WTC11 (cell line): ENCODE data around the gene PAPOLA. TPM values are rescaled to one million over a fixed set of nuclear protein-coding genes. Genes with fewer than 3 reads are reported as not detected.

ENCODE experiments used
- ATAC-seq: fragments of 200-7000 bp; cut with Tn5 transposase; 2 replicates; pipeline ENCODE4 v1.10.0; 2021; ENCODE audit warnings: mild to moderate bottlenecking, moderate library complexity
- CTCF ChIA-PET: fragments of 300-600 bp; sonication (Branson Sonifier 250); formaldehyde crosslinking; loops from one replicate; lab custom pipeline; 2021; ENCODE audit warnings: antibody characterized with exemption; lab: Charles Lee
- POLR2A ChIA-PET: fragments of 350-600 bp; sonication (Branson Sonifier 250); formaldehyde crosslinking; loops from one replicate; lab custom pipeline; 2021; ENCODE audit warnings: antibody characterized with exemption; lab: Charles Lee
- DNase-seq: peaks from one replicate; pipeline ENCODE4 v3.0.0; 2021; ENCODE audit warnings: low spot score
- H3K27ac Mint-ChIP-seq: 2 replicates; pipeline ENCODE4 v1.8.0; 2021; ENCODE audit warnings: mixed read lengths
- H3K27me3 Mint-ChIP-seq: 2 replicates; pipeline ENCODE4 v1.8.0; 2021; ENCODE audit warnings: low read depth, mild to moderate bottlenecking, moderate library complexity, mixed read lengths
- H3K36me3 Mint-ChIP-seq: 2 replicates; pipeline ENCODE4 v1.8.0; 2021; ENCODE audit warnings: mixed read lengths
- H3K4me1 Mint-ChIP-seq: 2 replicates; pipeline ENCODE4 v1.8.0; 2022; ENCODE audit warnings: mixed read lengths
- H3K4me3 Mint-ChIP-seq: 2 replicates; pipeline ENCODE4 v1.8.0; 2021; ENCODE audit warnings: mild to moderate bottlenecking, moderate library complexity, mixed read lengths
- H3K9me3 Mint-ChIP-seq: 2 replicates; pipeline ENCODE4 v1.8.0; 2021; ENCODE audit warnings: mixed read lengths
- CREB1 ChIP-seq: sonication (generic); formaldehyde crosslinking; IDR thresholded peaks from 2 replicates; pipeline ENCODE4 v1.8.0; 2023; ENCODE audit warnings: mild to moderate bottlenecking, missing genetic modification reagents
- CREM ChIP-seq: sonication (generic); formaldehyde crosslinking; IDR thresholded peaks from 2 replicates; pipeline ENCODE4 v1.8.1; 2022; ENCODE audit warnings: mild to moderate bottlenecking, missing genetic modification reagents, moderate library complexity
- FOXP1 ChIP-seq: sonication (generic); formaldehyde crosslinking; IDR thresholded peaks from 2 replicates; pipeline ENCODE4 v1.8.0; 2022; ENCODE audit warnings: missing genetic modification reagents, mild to moderate bottlenecking, moderate library complexity, borderline replicate concordance
- HMGA2 ChIP-seq: fragments of 250-450 bp; sonication (Bioruptor Pico); IDR thresholded peaks from 2 replicates; pipeline ENCODE4 v1.4.0; 2021; ENCODE audit warnings: mild to moderate bottlenecking, moderate library complexity
- IRF2 ChIP-seq: sonication (generic); formaldehyde crosslinking; IDR thresholded peaks from 2 replicates; pipeline ENCODE4 v1.8.0; 2022; ENCODE audit warnings: low read depth, missing genetic modification reagents, borderline replicate concordance
- MYBL2 ChIP-seq: sonication (generic); formaldehyde crosslinking; IDR thresholded peaks from 2 replicates; pipeline ENCODE4 v1.8.1; 2023; ENCODE audit warnings: mild to moderate bottlenecking, moderate library complexity, missing genetic modification reagents
- NR2C2 ChIP-seq: sonication (generic); formaldehyde crosslinking; IDR thresholded peaks from 2 replicates; pipeline ENCODE4 v1.8.0; 2022; ENCODE audit warnings: mild to moderate bottlenecking, missing genetic modification reagents
- PRRX2 ChIP-seq: fragments of 250-450 bp; sonication (Bioruptor Pico); IDR thresholded peaks from 2 replicates; pipeline ENCODE4 v1.8.0; 2021; ENCODE audit warnings: mild to moderate bottlenecking
- SP1 ChIP-seq: sonication (generic); formaldehyde crosslinking; conservative IDR thresholded peaks from 2 replicates; pipeline ENCODE4 v1.8.1; 2022; ENCODE audit warnings: missing genetic modification reagents
- ZNF671 ChIP-seq: fragments of 250-450 bp; sonication (Bioruptor Pico); IDR thresholded peaks from 2 replicates; pipeline ENCODE4 v1.8.0; 2021; ENCODE audit warnings: mild to moderate bottlenecking
- total RNA-seq: library from RNA; stranded (reverse); gene quantifications from 3 replicates; pipeline ENCODE4 v1.2.3, GENCODE V29; 2021
- TF ChIP-seq, protein P1 (sequence below): sonication (generic); formaldehyde crosslinking; IDR thresholded peaks from 2 replicates; pipeline ENCODE4 v1.8.1; 2023; ENCODE audit warnings: mild to moderate bottlenecking, missing genetic modification reagents, moderate library complexity
- TF ChIP-seq, protein P2 (sequence below): sonication (generic); formaldehyde crosslinking; IDR thresholded peaks from 2 replicates; pipeline ENCODE4 v1.8.0; 2023; ENCODE audit warnings: mild to moderate bottlenecking, missing genetic modification reagents
- TF ChIP-seq, protein P3 (sequence below): sonication (generic); formaldehyde crosslinking; IDR thresholded peaks from 2 replicates; pipeline ENCODE4 v1.8.1; 2023; ENCODE audit warnings: mild to moderate bottlenecking, missing genetic modification reagents
- TF ChIP-seq, protein P4 (sequence below): sonication (generic); formaldehyde crosslinking; IDR thresholded peaks from 2 replicates; pipeline ENCODE4 v1.8.1; 2022; ENCODE audit warnings: low read depth, missing genetic modification reagents, borderline replicate concordance
- TF ChIP-seq, protein P5 (sequence below): sonication (generic); formaldehyde crosslinking; IDR thresholded peaks from 2 replicates; pipeline ENCODE4 v1.8.1; 2022; ENCODE audit warnings: mild to moderate bottlenecking, missing genetic modification reagents, moderate library complexity, borderline replicate concordance
- TF ChIP-seq, protein P6 (sequence below): sonication (generic); formaldehyde crosslinking; IDR thresholded peaks from 2 replicates; pipeline ENCODE4 v1.8.0; 2022; ENCODE audit warnings: mild to moderate bottlenecking, missing genetic modification reagents
- TF ChIP-seq, protein P7 (sequence below): fragments of 250-450 bp; sonication (Bioruptor Pico); IDR thresholded peaks from 2 replicates; pipeline ENCODE4 v1.9.0; 2021; ENCODE audit warnings: mild to moderate bottlenecking

PAPOLA gene
- total RNA-seq, 1 experiment from 2014 or later, result 210 TPM

DNA sequence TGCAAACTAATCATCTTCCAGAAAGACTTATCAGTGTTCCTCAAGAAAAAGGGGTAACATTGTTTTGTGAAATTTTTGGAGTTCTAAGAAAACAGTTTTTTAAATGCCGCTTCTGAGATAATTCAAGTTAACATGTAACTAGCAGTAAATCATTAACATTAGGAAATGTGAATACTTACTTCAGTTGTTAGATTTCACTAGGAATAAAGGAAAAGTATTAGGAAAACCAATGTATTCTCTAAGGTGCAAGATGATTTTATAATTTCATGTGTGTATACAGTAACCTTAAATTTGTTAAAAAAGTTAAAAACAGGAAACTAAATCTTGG, 36.8 kb downstream of the PAPOLA start:
- Mint-ChIP-seq H3K27me3 (no peaks in the 10 kb centered on the region), H3K4me1 (no peaks in the 10 kb centered on the region), H3K4me3 (no peak overlapping the region), H3K27ac (no peak overlapping the region), H3K9me3 (no peaks in the 10 kb centered on the region), H3K36me3 (peaks cover 8% of the 10 kb centered on the region)
- no peak for ATAC-seq
- ChIA-PET POLR2A (no interaction called here), CTCF (no interaction called here)
- DNase-seq, result no peak
- TF ChIP-seq, protein P1, sequence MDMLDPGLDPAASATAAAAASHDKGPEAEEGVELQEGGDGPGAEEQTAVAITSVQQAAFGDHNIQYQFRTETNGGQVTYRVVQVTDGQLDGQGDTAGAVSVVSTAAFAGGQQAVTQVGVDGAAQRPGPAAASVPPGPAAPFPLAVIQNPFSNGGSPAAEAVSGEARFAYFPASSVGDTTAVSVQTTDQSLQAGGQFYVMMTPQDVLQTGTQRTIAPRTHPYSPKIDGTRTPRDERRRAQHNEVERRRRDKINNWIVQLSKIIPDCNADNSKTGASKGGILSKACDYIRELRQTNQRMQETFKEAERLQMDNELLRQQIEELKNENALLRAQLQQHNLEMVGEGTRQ (CRISPR knock-in tag), result no peak
- TF ChIP-seq, protein P2, sequence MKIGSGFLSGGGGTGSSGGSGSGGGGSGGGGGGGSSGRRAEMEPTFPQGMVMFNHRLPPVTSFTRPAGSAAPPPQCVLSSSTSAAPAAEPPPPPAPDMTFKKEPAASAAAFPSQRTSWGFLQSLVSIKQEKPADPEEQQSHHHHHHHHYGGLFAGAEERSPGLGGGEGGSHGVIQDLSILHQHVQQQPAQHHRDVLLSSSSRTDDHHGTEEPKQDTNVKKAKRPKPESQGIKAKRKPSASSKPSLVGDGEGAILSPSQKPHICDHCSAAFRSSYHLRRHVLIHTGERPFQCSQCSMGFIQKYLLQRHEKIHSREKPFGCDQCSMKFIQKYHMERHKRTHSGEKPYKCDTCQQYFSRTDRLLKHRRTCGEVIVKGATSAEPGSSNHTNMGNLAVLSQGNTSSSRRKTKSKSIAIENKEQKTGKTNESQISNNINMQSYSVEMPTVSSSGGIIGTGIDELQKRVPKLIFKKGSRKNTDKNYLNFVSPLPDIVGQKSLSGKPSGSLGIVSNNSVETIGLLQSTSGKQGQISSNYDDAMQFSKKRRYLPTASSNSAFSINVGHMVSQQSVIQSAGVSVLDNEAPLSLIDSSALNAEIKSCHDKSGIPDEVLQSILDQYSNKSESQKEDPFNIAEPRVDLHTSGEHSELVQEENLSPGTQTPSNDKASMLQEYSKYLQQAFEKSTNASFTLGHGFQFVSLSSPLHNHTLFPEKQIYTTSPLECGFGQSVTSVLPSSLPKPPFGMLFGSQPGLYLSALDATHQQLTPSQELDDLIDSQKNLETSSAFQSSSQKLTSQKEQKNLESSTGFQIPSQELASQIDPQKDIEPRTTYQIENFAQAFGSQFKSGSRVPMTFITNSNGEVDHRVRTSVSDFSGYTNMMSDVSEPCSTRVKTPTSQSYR (CRISPR knock-in tag), result no peak
- no peak for TF ChIP-seq CREB1

DNA sequence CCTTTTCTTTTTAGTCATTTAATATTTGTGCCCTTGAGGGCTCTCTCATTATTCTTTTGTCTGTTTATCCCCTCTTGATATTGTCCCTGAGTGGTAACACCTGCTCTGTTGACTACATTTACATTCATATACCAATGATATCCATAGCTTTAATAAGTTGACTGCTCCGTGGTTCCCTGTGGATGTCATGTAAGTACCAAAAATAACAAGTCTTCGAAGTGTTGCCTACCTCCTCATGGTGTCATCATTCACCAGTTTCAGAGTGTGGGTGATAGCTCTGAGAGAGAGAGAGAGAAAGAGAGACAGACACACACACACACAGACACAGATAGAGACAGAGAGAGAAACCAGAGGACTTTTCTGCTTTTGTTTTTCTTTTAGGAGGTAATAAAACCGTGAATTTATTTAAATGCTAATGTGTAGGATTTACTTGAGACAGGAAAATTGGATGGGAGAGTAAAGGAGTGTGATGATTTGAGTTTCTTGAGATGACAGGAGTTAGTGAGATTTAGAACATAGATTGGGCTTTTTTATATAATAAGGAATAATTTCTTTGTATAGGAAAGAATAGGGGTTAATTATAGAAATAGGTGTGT, 52.2 kb downstream of the PAPOLA start:
- Mint-ChIP-seq H3K4me1 (no peaks in the 10 kb centered on the region), H3K36me3 (peaks cover 55% of the 10 kb centered on the region), H3K27me3 (no peaks in the 10 kb centered on the region), H3K27ac (no peak overlapping the region), H3K9me3 (no peaks in the 10 kb centered on the region), H3K4me3 (no peak overlapping the region)
- no peak for DNase-seq
- ChIA-PET CTCF (no interaction called here), POLR2A (no interaction called here)
- TF ChIP-seq FOXP1 (CRISPR knock-in tag), result no peak
- no peak for TF ChIP-seq SP1 (CRISPR knock-in tag)
- TF ChIP-seq HMGA2 (CRISPR knock-in tag), result no peak
- TF ChIP-seq, protein P3, sequence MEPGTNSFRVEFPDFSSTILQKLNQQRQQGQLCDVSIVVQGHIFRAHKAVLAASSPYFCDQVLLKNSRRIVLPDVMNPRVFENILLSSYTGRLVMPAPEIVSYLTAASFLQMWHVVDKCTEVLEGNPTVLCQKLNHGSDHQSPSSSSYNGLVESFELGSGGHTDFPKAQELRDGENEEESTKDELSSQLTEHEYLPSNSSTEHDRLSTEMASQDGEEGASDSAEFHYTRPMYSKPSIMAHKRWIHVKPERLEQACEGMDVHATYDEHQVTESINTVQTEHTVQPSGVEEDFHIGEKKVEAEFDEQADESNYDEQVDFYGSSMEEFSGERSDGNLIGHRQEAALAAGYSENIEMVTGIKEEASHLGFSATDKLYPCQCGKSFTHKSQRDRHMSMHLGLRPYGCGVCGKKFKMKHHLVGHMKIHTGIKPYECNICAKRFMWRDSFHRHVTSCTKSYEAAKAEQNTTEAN, result no peak
- no peak for ATAC-seq

DNA sequence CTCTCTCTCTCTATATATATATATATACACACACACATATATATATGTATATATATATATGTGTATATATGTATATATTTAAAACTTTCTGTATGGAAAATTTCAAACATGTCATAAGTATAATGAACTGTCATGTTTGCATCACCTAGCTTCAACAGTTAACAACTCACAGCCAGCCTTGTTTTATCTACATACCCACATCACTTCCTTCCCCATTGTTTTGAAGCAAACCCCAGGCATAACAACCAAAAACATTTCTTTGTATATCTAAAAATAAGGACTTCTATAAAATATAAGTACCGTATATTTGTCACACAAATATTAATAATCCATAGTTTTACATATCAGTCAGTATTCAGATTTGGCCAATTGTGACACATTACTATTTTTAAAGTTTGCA, 57.4 kb downstream of the PAPOLA start:
- no peaks in the 10 kb centered on the region for H3K4me1 Mint-ChIP-seq
- DNase-seq, result no peak
- ChIA-PET POLR2A (interaction anchor here (0.6 kb wide), 1 partner anchor 53 kb away, joined by 10 read pairs; no protein-coding TSS in a partner anchor), CTCF (no interaction called here)
- no peak overlapping the region for H3K27ac Mint-ChIP-seq
- ATAC-seq, result no peak
- H3K4me3 Mint-ChIP-seq, result no peak overlapping the region
- H3K27me3 Mint-ChIP-seq, result no peaks in the 10 kb centered on the region
- H3K9me3 Mint-ChIP-seq, result no peaks in the 10 kb centered on the region
- peaks cover 55% of the 10 kb centered on the region for H3K36me3 Mint-ChIP-seq
- TF ChIP-seq NR2C2 (CRISPR knock-in tag) (no peak), CREM (no peak), IRF2 (CRISPR knock-in tag) (no peak), ZNF671 (CRISPR knock-in tag) (no peak), PRRX2 (CRISPR knock-in tag) (no peak), MYBL2 (CRISPR knock-in tag) (no peak)
- TF ChIP-seq, protein P4, sequence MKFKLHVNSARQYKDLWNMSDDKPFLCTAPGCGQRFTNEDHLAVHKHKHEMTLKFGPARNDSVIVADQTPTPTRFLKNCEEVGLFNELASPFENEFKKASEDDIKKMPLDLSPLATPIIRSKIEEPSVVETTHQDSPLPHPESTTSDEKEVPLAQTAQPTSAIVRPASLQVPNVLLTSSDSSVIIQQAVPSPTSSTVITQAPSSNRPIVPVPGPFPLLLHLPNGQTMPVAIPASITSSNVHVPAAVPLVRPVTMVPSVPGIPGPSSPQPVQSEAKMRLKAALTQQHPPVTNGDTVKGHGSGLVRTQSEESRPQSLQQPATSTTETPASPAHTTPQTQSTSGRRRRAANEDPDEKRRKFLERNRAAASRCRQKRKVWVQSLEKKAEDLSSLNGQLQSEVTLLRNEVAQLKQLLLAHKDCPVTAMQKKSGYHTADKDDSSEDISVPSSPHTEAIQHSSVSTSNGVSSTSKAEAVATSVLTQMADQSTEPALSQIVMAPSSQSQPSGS (CRISPR knock-in tag), result no peak
- TF ChIP-seq, protein P3, result no peak
- TF ChIP-seq, protein P5, sequence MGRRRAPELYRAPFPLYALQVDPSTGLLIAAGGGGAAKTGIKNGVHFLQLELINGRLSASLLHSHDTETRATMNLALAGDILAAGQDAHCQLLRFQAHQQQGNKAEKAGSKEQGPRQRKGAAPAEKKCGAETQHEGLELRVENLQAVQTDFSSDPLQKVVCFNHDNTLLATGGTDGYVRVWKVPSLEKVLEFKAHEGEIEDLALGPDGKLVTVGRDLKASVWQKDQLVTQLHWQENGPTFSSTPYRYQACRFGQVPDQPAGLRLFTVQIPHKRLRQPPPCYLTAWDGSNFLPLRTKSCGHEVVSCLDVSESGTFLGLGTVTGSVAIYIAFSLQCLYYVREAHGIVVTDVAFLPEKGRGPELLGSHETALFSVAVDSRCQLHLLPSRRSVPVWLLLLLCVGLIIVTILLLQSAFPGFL (CRISPR knock-in tag), result no peak
- TF ChIP-seq, protein P6, sequence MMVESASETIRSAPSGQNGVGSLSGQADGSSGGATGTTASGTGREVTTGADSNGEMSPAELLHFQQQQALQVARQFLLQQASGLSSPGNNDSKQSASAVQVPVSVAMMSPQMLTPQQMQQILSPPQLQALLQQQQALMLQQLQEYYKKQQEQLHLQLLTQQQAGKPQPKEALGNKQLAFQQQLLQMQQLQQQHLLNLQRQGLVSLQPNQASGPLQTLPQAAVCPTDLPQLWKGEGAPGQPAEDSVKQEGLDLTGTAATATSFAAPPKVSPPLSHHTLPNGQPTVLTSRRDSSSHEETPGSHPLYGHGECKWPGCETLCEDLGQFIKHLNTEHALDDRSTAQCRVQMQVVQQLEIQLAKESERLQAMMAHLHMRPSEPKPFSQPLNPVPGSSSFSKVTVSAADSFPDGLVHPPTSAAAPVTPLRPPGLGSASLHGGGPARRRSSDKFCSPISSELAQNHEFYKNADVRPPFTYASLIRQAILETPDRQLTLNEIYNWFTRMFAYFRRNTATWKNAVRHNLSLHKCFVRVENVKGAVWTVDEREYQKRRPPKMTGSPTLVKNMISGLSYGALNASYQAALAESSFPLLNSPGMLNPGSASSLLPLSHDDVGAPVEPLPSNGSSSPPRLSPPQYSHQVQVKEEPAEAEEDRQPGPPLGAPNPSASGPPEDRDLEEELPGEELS (CRISPR knock-in tag), result no peak
- TF ChIP-seq, protein P2 (CRISPR knock-in tag), result no peak
- TF ChIP-seq, protein P7, sequence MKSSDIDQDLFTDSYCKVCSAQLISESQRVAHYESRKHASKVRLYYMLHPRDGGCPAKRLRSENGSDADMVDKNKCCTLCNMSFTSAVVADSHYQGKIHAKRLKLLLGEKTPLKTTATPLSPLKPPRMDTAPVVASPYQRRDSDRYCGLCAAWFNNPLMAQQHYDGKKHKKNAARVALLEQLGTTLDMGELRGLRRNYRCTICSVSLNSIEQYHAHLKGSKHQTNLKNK (CRISPR knock-in tag), result no peak
